Measurements from ENCODE around the gene MUSK. TPM values are rescaled to one million over a fixed set of nuclear protein-coding genes. Genes with fewer than 3 reads are reported as not detected.

MUSK gene
- total RNA-seq, 1 experiment from 2014 or later = not detected

DNA sequence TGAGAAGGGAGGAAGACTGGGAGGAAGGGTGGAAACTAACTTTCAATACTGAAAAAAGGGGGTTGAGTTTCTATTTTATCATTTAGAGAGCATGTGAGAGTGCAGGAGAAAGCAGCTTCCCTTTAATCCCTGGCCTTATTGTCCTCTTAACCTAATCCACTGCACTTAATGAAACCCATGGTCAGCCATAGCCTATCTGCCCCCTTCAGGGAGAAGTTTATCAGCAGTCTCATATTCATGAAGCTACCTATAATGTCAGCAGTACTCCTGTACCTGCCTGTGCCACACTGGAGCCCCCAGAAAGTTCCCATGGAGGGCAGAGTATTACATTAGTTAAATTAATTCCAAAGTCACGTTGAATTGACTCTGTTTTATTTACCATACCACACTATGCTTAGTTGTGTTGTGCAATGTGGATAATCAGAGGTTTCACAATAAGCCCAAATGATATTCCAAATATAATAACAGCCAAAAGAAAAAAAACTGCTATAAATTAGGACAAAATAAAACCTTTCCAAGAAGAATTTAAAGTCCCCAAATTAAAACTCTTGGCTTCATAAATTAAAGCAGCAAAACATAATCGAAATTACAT is 62.9 kb downstream of the MUSK start:
- peaks cover 26% of the 10 kb centered on the region for H3K4me1 Mint-ChIP-seq
- no peak for DNase-seq (ENCODE audit: low spot score)
- CTCF ChIA-PET = no interaction called here
- H3K36me3 Mint-ChIP-seq = no peaks in the 10 kb centered on the region
- H3K27me3 Mint-ChIP-seq (ENCODE audit: low read depth) = no peaks in the 10 kb centered on the region; the same call in 1 of the 2 replicates
- H3K4me3 Mint-ChIP-seq = no peak overlapping the region
- peaks cover 16% of the 10 kb centered on the region for H3K9me3 Mint-ChIP-seq
- ATAC-seq = peak; percentile 43; the same call in 1 of the 2 replicates
- TF ChIP-seq, protein P1, sequence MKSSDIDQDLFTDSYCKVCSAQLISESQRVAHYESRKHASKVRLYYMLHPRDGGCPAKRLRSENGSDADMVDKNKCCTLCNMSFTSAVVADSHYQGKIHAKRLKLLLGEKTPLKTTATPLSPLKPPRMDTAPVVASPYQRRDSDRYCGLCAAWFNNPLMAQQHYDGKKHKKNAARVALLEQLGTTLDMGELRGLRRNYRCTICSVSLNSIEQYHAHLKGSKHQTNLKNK (CRISPR knock-in tag; IDR thresholded peaks at IDR 0.05) = no peak
- TF ChIP-seq MXD4 (CRISPR knock-in tag; IDR thresholded peaks at IDR 0.05; ENCODE audit: borderline replicate concordance) (no peak), GTF2I (CRISPR knock-in tag; conservative IDR thresholded peaks at IDR 0.05) (no peak), NFYB (CRISPR knock-in tag; conservative IDR thresholded peaks at IDR 0.05; ENCODE audit: low read depth) (no peak), RORB (CRISPR knock-in tag; IDR thresholded peaks at IDR 0.05) (no peak), IRF2 (CRISPR knock-in tag; IDR thresholded peaks at IDR 0.05; ENCODE audit: borderline replicate concordance, low read depth) (no peak), JUN (CRISPR knock-in tag; IDR thresholded peaks at IDR 0.05) (no peak), MYBL2 (CRISPR knock-in tag; IDR thresholded peaks at IDR 0.05) (no peak), SMAD4 (CRISPR knock-in tag; IDR thresholded peaks at IDR 0.05) (no peak), ZNF416 (CRISPR knock-in tag; IDR thresholded peaks at IDR 0.05) (no peak)
- TF ChIP-seq, protein P2, sequence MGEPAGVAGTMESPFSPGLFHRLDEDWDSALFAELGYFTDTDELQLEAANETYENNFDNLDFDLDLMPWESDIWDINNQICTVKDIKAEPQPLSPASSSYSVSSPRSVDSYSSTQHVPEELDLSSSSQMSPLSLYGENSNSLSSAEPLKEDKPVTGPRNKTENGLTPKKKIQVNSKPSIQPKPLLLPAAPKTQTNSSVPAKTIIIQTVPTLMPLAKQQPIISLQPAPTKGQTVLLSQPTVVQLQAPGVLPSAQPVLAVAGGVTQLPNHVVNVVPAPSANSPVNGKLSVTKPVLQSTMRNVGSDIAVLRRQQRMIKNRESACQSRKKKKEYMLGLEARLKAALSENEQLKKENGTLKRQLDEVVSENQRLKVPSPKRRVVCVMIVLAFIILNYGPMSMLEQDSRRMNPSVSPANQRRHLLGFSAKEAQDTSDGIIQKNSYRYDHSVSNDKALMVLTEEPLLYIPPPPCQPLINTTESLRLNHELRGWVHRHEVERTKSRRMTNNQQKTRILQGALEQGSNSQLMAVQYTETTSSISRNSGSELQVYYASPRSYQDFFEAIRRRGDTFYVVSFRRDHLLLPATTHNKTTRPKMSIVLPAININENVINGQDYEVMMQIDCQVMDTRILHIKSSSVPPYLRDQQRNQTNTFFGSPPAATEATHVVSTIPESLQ (CRISPR knock-in tag; IDR thresholded peaks at IDR 0.05) = no peak
- H3K27ac Mint-ChIP-seq = no peak overlapping the region
- POLR2A ChIA-PET = no interaction called here

DNA sequence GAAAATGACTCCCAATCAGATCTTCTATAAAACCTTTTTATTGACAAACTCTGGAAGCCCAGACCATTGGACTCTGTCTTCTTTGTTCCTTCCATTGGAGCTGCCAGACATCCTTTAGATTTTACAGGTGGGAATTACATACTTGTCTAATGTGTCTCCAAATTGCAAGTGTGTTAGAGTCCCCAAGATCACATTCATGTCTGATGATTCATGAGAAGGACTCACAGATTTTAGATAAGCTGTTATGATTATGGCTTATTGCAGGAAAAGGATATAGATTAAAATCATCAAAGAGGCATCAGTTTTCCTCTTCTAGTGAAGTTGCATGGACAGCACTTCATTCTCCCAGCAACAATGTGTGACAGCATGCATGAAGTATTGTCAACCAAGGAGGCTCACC is 70.4 kb downstream of the MUSK start:
- Mint-ChIP-seq H3K4me1 (peaks cover 12% of the 10 kb centered on the region), H3K27me3 (ENCODE audit: low read depth) (no peaks in the 10 kb centered on the region; the same call in 1 of the 2 replicates), H3K27ac (no peak overlapping the region), H3K36me3 (no peaks in the 10 kb centered on the region), H3K4me3 (no peak overlapping the region), H3K9me3 (peaks cover 30% of the 10 kb centered on the region)
- ATAC-seq (no peak), DNase-seq (ENCODE audit: low spot score) (no peak)
- CTCF ChIA-PET = no interaction called here
- POLR2A ChIA-PET = no interaction called here
- TF ChIP-seq RELA (CRISPR knock-in tag; IDR thresholded peaks at IDR 0.05; ENCODE audit: borderline replicate concordance) = no peak
- no peak for TF ChIP-seq SOX15 (CRISPR knock-in tag; IDR thresholded peaks at IDR 0.05)
- TF ChIP-seq, protein P3, sequence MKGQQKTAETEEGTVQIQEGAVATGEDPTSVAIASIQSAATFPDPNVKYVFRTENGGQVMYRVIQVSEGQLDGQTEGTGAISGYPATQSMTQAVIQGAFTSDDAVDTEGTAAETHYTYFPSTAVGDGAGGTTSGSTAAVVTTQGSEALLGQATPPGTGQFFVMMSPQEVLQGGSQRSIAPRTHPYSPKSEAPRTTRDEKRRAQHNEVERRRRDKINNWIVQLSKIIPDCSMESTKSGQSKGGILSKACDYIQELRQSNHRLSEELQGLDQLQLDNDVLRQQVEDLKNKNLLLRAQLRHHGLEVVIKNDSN (CRISPR knock-in tag; IDR thresholded peaks at IDR 0.05) = no peak
- TF ChIP-seq, protein P4, sequence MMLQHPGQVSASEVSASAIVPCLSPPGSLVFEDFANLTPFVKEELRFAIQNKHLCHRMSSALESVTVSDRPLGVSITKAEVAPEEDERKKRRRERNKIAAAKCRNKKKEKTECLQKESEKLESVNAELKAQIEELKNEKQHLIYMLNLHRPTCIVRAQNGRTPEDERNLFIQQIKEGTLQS (CRISPR knock-in tag; conservative IDR thresholded peaks at IDR 0.05) = no peak
- TF ChIP-seq, protein P5, sequence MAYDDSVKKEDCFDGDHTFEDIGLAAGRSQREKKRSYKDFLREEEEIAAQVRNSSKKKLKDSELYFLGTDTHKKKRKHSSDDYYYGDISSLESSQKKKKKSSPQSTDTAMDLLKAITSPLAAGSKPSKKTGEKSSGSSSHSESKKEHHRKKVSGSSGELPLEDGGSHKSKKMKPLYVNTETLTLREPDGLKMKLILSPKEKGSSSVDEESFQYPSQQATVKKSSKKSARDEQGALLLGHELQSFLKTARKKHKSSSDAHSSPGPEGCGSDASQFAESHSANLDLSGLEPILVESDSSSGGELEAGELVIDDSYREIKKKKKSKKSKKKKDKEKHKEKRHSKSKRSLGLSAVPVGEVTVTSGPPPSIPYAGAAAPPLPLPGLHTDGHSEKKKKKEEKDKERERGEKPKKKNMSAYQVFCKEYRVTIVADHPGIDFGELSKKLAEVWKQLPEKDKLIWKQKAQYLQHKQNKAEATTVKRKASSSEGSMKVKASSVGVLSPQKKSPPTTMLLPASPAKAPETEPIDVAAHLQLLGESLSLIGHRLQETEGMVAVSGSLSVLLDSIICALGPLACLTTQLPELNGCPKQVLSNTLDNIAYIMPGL (CRISPR knock-in tag; IDR thresholded peaks at IDR 0.05) = no peak
- TF ChIP-seq GRHL2 (CRISPR knock-in tag; IDR thresholded peaks at IDR 0.05; ENCODE audit: insufficient replicate concordance, severe bottlenecking) = no peak
- TF ChIP-seq ELF4 (CRISPR knock-in tag; IDR thresholded peaks at IDR 0.05; ENCODE audit: low read depth) = no peak
- TF ChIP-seq, protein P6, sequence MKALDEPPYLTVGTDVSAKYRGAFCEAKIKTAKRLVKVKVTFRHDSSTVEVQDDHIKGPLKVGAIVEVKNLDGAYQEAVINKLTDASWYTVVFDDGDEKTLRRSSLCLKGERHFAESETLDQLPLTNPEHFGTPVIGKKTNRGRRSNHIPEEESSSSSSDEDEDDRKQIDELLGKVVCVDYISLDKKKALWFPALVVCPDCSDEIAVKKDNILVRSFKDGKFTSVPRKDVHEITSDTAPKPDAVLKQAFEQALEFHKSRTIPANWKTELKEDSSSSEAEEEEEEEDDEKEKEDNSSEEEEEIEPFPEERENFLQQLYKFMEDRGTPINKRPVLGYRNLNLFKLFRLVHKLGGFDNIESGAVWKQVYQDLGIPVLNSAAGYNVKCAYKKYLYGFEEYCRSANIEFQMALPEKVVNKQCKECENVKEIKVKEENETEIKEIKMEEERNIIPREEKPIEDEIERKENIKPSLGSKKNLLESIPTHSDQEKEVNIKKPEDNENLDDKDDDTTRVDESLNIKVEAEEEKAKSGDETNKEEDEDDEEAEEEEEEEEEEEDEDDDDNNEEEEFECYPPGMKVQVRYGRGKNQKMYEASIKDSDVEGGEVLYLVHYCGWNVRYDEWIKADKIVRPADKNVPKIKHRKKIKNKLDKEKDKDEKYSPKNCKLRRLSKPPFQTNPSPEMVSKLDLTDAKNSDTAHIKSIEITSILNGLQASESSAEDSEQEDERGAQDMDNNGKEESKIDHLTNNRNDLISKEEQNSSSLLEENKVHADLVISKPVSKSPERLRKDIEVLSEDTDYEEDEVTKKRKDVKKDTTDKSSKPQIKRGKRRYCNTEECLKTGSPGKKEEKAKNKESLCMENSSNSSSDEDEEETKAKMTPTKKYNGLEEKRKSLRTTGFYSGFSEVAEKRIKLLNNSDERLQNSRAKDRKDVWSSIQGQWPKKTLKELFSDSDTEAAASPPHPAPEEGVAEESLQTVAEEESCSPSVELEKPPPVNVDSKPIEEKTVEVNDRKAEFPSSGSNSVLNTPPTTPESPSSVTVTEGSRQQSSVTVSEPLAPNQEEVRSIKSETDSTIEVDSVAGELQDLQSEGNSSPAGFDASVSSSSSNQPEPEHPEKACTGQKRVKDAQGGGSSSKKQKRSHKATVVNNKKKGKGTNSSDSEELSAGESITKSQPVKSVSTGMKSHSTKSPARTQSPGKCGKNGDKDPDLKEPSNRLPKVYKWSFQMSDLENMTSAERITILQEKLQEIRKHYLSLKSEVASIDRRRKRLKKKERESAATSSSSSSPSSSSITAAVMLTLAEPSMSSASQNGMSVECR (CRISPR knock-in tag; IDR thresholded peaks at IDR 0.05; ENCODE audit: borderline replicate concordance) = no peak
- TF ChIP-seq, protein P7, sequence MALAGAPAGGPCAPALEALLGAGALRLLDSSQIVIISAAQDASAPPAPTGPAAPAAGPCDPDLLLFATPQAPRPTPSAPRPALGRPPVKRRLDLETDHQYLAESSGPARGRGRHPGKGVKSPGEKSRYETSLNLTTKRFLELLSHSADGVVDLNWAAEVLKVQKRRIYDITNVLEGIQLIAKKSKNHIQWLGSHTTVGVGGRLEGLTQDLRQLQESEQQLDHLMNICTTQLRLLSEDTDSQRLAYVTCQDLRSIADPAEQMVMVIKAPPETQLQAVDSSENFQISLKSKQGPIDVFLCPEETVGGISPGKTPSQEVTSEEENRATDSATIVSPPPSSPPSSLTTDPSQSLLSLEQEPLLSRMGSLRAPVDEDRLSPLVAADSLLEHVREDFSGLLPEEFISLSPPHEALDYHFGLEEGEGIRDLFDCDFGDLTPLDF (CRISPR knock-in tag; IDR thresholded peaks at IDR 0.05) = no peak
- TF ChIP-seq SP1 (CRISPR knock-in tag; conservative IDR thresholded peaks at IDR 0.05) = no peak
- TF ChIP-seq HMGA2 (CRISPR knock-in tag; IDR thresholded peaks at IDR 0.05) = no peak
- no peak for TF ChIP-seq TEAD4 (CRISPR knock-in tag; IDR thresholded peaks at IDR 0.05)
- no peak for TF ChIP-seq SMAD4 (CRISPR knock-in tag; IDR thresholded peaks at IDR 0.05)
- TF ChIP-seq ATF1 (CRISPR knock-in tag; IDR thresholded peaks at IDR 0.05) = no peak
- TF ChIP-seq CREM (CRISPR knock-in tag; IDR thresholded peaks at IDR 0.05) = no peak
